Measurements from ENCODE around the gene AXIN1.

Gene AXIN1

DNA sequence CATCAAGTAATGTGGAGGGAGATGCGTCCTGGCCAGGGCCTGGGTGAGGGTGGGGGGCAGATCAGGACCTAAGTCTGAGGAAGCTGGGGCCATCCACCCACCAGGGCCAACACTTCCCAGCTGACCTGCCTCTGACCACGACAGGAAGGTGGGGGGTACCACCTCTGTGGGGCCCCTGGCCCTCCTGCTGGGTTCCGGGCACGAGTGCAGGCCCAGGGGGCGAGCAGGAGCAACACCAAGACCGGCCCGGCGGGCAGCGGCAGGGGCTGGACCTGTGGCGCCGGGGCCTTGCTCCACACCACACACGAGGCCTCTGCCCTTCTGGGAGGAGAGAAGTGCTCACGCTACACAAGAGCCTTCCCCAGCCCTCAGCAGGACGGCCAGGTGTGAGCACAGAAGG lies 56.2 kb downstream of the AXIN1 start:
- no peak for DNase-seq

DNA sequence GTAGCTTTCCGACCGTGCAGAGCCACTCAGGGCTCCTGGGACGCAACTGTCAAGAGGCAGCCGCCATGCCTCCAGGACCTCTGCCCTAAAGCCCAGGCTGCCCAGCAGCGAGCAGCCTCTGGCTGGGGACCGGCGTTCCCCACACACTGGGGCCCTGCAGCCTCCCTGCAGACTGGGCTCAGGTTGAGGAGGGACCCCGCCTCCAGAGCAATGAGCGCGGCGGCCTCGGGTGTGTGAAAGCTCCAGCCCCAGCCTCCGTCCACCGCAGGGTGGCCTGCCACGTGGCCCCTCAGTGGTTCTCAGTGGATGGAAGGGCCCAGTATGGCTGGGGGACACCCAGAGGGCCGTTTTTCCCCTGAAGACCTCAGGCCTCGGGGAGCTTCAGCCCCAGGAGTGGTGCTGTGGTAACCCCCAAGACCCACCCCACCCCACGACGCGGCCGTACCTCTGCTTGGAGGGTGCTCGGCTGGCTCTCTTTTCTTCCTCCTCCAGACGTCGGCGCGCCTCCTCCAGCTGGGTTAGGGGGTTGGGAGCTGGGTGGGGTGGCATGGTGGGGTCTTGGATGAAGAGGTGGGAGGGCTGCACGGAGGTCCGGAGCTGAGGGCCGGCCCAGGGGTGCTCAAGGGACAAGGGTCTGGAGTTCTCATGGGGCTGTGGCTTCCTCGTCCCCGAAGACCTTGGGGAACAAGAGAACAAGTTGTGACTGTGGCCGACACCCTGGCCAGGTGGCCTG lies 59.3 kb downstream of the AXIN1 start:
- no peak for DNase-seq

GRCh38 chr16:291539-291938 lies 61.0 kb downstream of the AXIN1 start:
- no peak for DNase-seq

GRCh38 chr16:290681-291405 lies 61.7 kb downstream of the AXIN1 start:
- no peak for DNase-seq

- DNase-seq = no peak
Observed at GRCh38 chr16:290015-290680, 62.4 kb downstream of the AXIN1 start.

GRCh38 chr16:289395-289997 lies 63.0 kb downstream of the AXIN1 start:
- DNase-seq = no peak

DNA sequence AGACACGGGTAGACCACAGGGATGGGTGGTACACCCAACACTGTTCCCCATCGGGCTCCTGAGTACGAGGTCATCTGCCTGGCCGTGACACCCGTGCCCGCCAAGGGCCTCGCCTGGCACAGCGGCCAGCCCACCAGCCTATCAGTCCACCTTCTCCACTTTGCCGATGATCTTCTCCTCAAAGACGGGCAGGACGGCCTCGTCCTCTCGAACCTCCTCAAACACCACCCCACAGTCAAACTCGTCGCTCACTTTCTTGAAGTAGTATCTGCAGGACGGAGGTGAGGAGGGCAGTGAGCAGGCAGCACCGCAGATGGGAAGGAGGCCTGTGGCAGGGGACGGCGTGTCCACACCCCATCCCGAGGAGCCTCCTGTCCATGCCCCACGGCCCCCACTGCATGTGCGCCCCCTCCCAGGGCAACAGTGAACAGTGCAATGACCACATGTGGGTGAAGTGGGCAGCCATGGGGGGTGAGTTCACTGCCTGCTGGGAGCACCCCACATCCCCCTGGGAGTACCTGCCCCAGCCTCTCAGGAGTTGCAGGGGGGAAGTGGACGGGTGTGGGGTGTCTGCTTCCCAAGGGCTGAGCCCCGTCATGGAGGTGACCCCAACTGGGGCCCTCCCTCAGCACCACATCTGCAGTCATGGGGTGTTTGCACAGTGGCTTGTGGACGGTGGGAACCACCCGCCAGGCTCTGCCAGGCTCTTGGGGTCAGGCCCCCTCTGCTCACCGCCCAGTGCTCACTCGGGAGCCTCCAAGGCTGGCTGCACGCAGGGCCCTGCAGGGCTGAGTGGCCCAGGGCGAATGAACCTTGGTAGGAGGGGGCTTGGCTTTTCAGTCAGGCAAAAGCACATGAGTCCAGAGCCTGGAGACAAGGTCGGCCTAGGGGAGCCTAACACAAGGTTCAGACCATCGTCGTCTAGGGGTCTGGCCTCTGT lies 64.3 kb downstream of the AXIN1 start:
- DNase-seq = no peak

GRCh38 chr16:287298-287811 lies 65.2 kb downstream of the AXIN1 start:
- DNase-seq = peak; percentile 16

DNA sequence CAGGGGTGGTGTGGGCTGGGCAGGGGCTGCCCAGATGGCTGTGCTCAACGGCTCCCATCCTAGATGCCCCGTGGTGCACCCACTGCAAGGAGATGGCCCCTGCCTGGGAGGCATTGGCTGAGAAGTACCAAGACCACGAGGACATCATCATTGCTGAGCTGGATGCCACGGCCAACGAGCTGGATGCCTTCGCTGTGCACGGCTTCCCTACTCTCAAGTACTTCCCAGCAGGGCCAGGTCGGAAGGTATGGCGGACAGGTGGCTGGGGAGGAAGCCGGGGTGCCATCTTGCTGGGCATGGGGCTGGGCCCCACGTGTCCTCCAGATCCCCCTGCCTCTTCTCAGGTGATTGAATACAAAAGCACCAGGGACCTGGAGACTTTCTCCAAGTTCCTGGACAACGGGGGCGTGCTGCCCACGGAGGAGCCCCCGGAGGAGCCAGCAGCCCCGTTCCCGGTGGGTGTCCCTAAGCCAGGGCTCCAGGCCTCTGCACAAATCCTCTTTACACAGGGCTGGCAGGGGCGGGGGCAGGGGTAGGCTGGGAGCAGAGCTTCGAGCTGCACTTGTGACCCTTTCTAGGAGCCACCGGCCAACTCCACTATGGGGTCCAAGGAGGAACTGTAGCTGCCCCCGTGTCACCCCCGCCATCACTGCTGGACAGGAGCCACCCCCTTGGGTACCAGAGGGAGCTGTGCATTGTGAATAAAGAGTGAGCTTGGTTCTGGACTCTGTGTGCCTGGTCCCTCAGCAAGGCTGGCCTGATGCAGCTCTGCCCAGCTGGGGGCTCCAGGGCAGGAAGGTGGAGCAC lies 65.8 kb downstream of the AXIN1 start:
- DNase-seq = no peak

DNA sequence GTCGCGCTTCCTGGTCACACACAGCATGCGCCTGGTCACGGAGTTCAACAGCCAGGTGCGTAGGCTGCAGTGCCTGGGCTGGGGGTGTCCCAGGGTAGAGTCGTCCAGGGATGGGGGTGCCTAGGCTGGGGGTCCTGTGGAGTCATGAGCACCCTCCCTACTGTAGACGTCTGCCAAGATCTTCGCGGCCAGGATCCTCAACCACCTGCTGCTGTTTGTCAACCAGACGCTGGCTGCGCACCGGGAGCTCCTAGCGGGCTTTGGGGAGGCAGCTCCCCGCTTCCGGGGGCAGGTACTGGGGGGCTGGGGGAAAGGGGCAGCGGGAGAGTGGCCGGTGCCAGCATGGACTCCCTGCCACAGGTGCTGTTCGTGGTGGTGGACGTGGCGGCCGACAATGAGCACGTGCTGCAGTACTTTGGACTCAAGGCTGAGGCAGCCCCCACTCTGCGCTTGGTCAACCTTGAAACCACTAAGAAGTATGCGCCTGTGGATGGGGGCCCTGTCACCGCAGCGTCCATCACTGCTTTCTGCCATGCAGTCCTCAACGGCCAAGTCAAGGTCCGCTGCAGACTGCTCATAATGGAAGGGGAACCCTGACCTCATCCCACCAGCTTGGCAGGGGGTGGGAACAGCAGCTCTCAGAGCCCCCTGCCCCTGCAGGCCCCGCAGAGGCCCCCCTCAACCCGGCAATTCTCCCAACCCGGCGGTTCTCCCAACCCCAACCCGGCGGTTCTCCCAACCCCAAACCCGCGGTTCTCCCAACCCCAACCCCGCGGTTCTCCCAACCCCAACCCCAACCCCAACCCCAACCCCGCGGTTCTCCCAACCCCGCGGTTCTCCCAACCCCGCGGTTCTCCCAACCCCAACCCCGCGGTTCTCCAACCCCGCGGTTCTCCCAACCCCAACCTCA lies 67.1 kb downstream of the AXIN1 start:
- no peak for DNase-seq

DNA sequence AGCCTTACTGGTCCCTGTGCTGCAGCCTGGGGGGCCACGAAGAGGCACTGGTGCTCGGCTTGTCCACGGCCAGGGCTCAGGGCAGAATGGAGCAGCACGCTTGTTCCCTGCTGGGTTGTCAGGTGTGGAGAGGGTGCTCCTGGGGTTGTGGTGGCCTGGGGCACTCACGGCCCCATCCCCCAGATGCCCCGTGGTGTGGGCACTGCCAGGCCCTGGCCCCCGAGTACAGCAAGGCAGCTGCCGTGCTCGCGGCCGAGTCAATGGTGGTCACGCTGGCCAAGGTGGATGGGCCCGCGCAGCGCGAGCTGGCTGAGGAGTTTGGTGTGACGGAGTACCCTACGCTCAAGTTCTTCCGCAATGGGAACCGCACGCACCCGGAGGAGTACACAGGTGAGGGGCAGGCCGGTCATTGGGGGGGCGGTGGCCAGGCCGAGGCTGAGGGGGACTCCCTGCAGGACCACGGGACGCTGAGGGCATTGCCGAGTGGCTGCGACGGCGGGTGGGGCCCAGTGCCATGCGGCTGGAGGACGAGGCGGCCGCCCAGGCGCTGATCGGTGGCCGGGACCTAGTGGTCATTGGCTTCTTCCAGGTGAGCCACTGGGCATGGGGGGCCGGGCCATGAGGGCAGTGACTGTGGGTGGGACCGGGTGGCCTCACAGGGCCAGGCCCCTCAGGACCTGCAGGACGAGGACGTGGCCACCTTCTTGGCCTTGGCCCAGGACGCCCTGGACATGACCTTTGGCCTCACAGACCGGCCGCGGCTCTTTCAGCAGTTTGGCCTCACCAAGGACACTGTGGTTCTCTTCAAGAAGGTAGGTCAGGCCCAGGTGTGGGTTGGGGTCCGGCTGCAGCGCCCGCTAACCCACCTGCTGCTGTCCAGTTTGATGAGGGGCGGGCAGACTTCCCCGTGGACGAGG lies 68.1 kb downstream of the AXIN1 start:
- DNase-seq = no peak

DNA sequence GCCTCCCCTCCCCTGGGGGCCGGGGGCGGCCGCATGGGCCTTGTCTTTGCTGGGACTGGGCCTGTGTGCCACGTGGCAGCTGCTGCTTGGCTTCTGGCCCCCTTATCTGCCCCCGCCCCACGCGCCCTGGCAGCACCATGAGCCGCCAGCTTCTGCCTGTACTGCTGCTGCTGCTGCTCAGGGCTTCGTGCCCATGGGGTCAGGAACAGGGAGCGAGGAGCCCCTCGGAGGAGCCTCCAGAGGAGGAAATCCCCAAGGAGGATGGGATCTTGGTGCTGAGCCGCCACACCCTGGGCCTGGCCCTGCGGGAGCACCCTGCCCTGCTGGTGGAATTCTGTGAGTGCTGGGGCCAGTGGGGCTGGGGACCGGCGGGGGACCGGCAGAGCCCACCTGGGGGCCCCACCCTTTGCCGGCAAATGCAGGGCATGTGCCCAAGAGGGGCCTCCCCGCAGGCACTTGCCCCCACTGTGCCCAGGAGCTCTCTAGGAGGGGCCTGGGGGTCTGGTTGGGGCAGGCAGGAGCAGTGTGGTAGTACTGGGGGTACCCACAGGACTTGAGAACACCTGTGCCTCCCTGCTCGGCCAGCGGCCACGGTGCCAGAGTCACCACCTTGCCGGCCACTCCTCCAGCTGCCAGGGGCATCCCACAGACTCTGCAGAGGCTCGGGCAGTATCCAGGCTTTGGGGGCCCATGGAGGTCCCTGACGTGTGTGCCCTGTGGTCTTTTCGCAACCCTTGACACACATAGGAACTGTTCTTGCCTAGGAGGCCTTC lies 69.3 kb downstream of the AXIN1 start, which contains the start of gene PDIA2:
PDIA2 (plus strand) TSS at position 132 of the 773 bp plus-strand sequence; CDS start at position 138, 6 bp downstream.
- no peak for DNase-seq

GRCh38 chr16:282491-282890 lies 70.0 kb downstream of the AXIN1 start:
- no peak for DNase-seq

DNA sequence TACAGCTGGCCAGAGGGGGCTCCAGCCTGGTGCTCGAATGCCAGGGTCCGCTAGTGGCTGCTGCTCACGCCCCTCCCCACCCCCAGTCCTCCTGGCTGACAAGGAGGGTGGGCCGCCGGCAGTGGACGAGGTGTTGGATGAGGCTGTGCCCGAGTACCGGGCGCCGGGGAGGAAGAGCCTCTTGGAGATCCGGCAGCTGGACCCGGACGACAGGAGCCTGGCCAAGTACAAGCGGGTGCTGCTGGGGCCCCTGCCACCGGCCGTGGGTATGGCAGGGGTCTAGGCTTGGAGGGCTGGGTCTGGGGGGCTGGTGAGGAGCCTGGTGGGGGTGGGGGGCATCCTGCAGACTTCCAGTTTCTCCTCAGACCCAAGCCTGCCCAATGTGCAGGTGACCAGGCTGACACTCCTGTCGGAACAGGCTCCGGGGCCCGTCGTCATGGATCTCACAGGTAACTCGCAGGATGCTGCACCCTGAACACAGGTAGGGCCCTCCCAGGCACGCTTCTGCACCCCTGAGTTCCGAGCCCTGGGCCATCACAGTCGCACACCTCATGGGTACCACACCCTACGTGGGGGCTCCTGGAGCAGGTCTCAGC lies 70.8 kb downstream of the AXIN1 start:
- no peak for DNase-seq

GRCh38 chr16:280991-281659 lies 71.4 kb downstream of the AXIN1 start:
- DNase-seq = no peak

GRCh38 chr16:280552-280951 lies 72.0 kb downstream of the AXIN1 start, which contains the start of gene ARHGDIG:
TSS of gene ARHGDIG (plus strand) at chr16:280591. CDS start at chr16:280681, 90 bp downstream.
- DNase-seq = no peak

DNA sequence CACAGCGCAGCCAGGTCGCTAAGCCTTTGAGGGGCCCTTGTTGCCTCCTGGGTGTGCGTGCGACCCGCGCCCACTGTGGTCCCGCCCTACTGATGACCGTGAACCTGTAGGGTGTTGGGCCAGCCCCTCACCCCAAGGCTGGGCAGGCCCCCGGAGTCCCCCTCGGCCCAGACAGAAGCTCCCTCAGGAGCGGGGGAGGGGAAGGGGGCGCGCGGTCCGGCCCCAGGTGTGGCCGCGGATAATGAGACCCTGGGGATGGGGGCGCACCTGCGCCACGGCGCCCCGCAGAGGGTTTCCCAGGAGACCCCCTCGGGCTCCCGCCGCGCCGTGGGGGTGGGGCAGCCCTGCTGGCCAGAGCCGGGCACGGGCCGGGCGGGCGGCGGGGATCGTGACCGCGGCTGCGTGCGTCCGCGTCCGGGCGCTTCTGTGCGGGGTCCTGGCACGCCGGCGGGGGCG lies 72.5 kb downstream of the AXIN1 start:
- DNase-seq = no peak
